Upper lobe of left lung (tissue), 4 donors: ENCODE measurements around the gene CFAP221.

Experiments used
- CTCF ChIP-seq, 6 experiments: fragments of 450-650 bp in 4 of 6; fragments of 200-600 bp in 2 of 6; sonication (generic) in 2 of 6; IDR thresholded peaks; one replicate each; pipeline ENCODE4 v1.5.1; 2016 to 2019; ENCODE audit warnings: antibody characterized with exemption in 6 of 6
- EP300 ChIP-seq, 4 donors: sonication (generic); formaldehyde crosslinking; IDR thresholded peaks; one replicate each; pipeline ENCODE4 v1.5.1; 2017; ENCODE audit warnings: antibody characterized with exemption in 4 of 4, control low read depth in 2 of 4
- POLR2A ChIP-seq, 4 donors: fragments of 450-650 bp; IDR thresholded peaks; one replicate each; pipeline ENCODE4 v1.5.1; 2016 to 2017; ENCODE audit warnings: antibody characterized with exemption in 4 of 4, mild to moderate bottlenecking in 2 of 4
- POLR2AphosphoS5 ChIP-seq, 2 donors: sonication (generic); formaldehyde crosslinking; IDR thresholded peaks; one replicate each; pipeline ENCODE4 v1.5.1; 2017; ENCODE audit warnings: antibody characterized with exemption in 2 of 2

- TF ChIP-seq CTCF (IDR thresholded peaks at IDR 0.05): no peak
- TF ChIP-seq POLR2AphosphoS5 (IDR thresholded peaks at IDR 0.05): no peak
- TF ChIP-seq POLR2A (IDR thresholded peaks at IDR 0.05): no peak
- no peak for TF ChIP-seq EP300 (IDR thresholded peaks at IDR 0.05)
Observed at GRCh38 chr2:119574108-119574815, 30.0 kb downstream of the CFAP221 start.
